ENCODE results near the gene ANO1. TPM values are rescaled to one million over a fixed set of nuclear protein-coding genes. Genes with fewer than 3 reads are reported as not detected.

Gene ANO1
- total and polyA plus RNA-seq, 2 of the 8 experiments (the other 6 are each of a cell fraction or from before 2014, with no cell fraction given), result 4.7 to 5.0 TPM

DNA sequence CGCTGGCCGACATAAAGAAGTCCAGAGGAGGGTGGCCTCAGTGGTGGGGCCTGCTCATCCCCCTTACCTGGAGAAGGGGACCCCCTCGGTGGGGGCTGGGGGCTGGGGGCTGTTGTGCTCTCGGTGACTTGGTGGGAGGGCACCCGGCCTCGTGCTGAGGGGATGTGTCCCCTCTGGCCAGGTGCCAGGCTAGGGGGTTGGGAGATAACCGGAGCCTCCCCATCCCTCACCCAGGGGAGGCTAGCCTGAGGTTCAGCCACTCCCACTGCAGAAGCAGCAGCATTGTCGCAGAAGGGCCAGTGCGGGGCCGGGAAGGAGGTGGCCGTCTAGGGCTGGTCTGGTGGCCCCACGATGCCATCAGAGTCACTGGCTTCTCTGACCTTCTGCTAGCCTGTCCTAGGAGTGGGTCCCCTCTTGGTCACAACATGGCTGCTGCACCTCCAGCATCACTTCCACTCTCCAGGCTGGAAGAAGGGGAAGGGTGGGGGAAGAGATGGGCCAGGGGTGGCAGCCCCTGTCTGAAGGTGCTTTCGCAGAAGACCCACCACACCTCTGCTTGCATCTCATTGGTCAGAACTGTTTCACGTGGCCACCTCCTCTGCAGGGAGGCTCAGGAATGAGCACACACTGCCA, 80.8 kb downstream of the ANO1 start:
- Histone ChIP-seq H3K9me3 (ENCODE audit: insufficient read depth in 2 of 2, low read depth in 1 of 2, low read length in 1 of 2) (no peaks in the 10 kb centered on the region), H3K4ac (replicated peaks; ENCODE audit: insufficient read length, low read depth, low read length) (no peak overlapping the region), H4K91ac (replicated peaks; ENCODE audit: insufficient read length, low read length) (no peak overlapping the region), H3K4me2 (ENCODE audit: insufficient read depth in 1 of 2, low read depth in 2 of 2, low read length in 2 of 2) (no peak overlapping the region), H3K27me3 (replicated peaks in 1 of 4; ENCODE audit: control insufficient read depth in 3 of 4, extremely low read depth in 1 of 4, insufficient read depth in 3 of 4, low read length in 3 of 4) (no peaks in the 10 kb centered on the region; a peak in 1 of 7 replicates), H3K23ac (ENCODE audit: insufficient read length) (no peak overlapping the region), H4K20me1 (replicated peaks in 1 of 2; ENCODE audit: control insufficient read depth in 1 of 2, insufficient read depth in 2 of 2, low read length in 2 of 2) (no peaks in the 10 kb centered on the region), H3K36me3 (ENCODE audit: control insufficient read depth in 2 of 4, insufficient read depth in 4 of 4, low read length in 3 of 4) (no peaks in the 10 kb centered on the region), H2BK120ac (replicated peaks; ENCODE audit: low read depth, low read length) (no peak overlapping the region), H4K5ac (ENCODE audit: insufficient read length, low read depth, low read length) (no peak overlapping the region), H3K14ac (ENCODE audit: insufficient read length) (no peak overlapping the region), H2BK15ac (ENCODE audit: low read length) (no peak overlapping the region), H4K8ac (ENCODE audit: extremely low read depth, insufficient read depth, low read length) (no peak overlapping the region), H3K23me2 (ENCODE audit: low read depth, low read length) (no peaks in the 10 kb centered on the region), H3K9ac (replicated peaks in 1 of 4; ENCODE audit: extremely low read depth in 1 of 4, low read depth in 3 of 4, low read length in 3 of 4) (no peak overlapping the region), H3K18ac (ENCODE audit: extremely low read depth, low read length) (no peak overlapping the region; the same call in 1 of the 2 replicates), H3K79me2 (ENCODE audit: control insufficient read depth in 1 of 2, insufficient read depth in 2 of 2, low read length in 2 of 2) (no peaks in the 10 kb centered on the region), H2BK20ac (ENCODE audit: low read length) (no peak overlapping the region), H2BK5ac (ENCODE audit: low read depth, low read length) (no peak overlapping the region), H3K79me1 (ENCODE audit: low read depth, low read length) (no peaks in the 10 kb centered on the region), H2BK12ac (ENCODE audit: low read depth, low read length) (no peak overlapping the region), H3K27ac (ENCODE audit: low read depth, low read length) (no peak overlapping the region), H3K4me1 (replicated peaks in 1 of 4; ENCODE audit: control insufficient read depth in 3 of 4, insufficient read depth in 4 of 4, low read length in 3 of 4) (no peaks in the 10 kb centered on the region; a peak in 2 of 7 replicates), H2AFZ (ENCODE audit: low read length) (no peak overlapping the region), H3K4me3 (ENCODE audit: extremely low read depth in 1 of 4, insufficient read depth in 2 of 4, low read depth in 3 of 4, low read length in 4 of 4) (no peak overlapping the region), H2AK5ac (ENCODE audit: low read depth, low read length) (no peak overlapping the region), H3K56ac (replicated peaks; ENCODE audit: insufficient read length, low read depth, low read length) (no peak overlapping the region)
- POLR2A ChIA-PET (ENCODE audit: partially characterized antibody), result interaction anchor here (0.7 kb wide), 1 partner anchor 97 kb away, joined by 3 read pairs; no protein-coding TSS in a partner anchor
- FAIRE-seq (no peak), DNase-seq (ENCODE audit: low read depth in 1 of 2, low spot score in 2 of 2) (no peak)
- TF ChIP-seq YY1 (IDR thresholded peaks at IDR 0.05; ENCODE audit: low read depth, low read length) (no peak), MAFK (IDR thresholded peaks at IDR 0.05; ENCODE audit: low read depth, low read length) (no peak), SIX5 (IDR thresholded peaks at IDR 0.05; ENCODE audit: low read depth, low read length) (no peak), CBX8 (IDR thresholded peaks at IDR 0.05; ENCODE audit: borderline replicate concordance, low read depth, low read length) (no peak), RNF2 (IDR thresholded peaks at IDR 0.05; ENCODE audit: borderline replicate concordance, low read depth, low read length, missing control alignments, poor library complexity, severe bottlenecking) (no peak), POLR2AphosphoS5 (IDR thresholded peaks at IDR 0.05; ENCODE audit: low read depth, low read length) (no peak)
- 91% methylated on average over 12 of the region's 14 CpGs; no CpG with 5 or more reads in 1 of the 2 experiments for WGBS, 2 experiments (ENCODE audit: extremely low coverage in 1 of 2, insufficient coverage in 1 of 2, insufficient read length in 1 of 2, insufficient replicate concordance in 2 of 2, low coverage in 1 of 2, low lambda C conversion rate in 2 of 2, missing lambda C conversion rate in 1 of 2)
- CTCF ChIA-PET (ENCODE audit: partially characterized antibody), result interaction anchor here (0.8 to 9.6 kb wide), 20 partner anchors 12 to 240 kb away, joined by 3 to 78 read pairs (median 6); no protein-coding TSS in a partner anchor
